ENCODE measurements around the gene CLDN5.

The CLDN5 gene

DNA sequence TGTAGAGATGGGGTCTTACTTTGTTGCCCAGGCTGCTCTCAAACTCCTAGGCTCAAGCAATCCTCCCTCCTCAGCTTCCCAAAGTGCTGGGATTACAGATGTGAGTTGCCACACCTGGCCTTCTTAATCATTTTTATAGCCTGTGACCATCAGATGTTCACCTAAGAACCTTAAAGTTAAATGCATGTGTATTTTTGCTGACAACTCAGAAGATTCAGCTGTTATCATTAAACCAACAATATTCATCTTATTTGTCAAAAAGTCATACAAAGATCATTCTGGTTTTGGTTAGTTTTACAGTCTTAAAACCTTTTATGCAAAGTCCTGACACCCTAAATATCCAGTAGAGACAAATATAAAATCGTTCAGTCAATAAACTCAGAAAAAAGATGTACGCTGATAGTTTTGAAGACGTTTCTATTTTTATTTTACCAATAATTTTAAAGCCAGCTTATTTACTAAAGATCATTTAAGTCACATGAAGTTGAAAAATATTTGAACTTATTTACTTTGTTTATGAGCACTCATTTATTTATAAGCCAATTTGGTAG, 22.2 kb downstream of the CLDN5 start:
- no peak for DNase-seq

DNA sequence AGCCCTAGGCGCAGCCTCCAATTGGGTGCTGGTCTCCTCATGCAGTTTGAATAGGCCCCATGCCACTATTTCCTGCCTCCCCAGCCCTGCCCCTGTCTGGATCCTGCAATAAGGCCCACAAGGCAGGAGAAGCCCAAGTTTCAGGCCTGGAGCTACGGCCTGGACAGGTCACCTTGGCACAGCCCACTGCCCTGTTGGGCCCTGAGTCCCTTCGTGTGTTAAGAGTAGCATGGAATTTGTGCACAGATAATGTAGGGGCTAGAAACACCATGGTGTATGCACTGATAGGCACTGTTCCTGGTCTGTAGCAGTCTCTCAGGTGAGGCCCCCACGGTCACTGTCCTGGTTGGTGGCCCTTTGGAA, 24.3 kb downstream of the CLDN5 start:
- DNase-seq, result no peak

DNA sequence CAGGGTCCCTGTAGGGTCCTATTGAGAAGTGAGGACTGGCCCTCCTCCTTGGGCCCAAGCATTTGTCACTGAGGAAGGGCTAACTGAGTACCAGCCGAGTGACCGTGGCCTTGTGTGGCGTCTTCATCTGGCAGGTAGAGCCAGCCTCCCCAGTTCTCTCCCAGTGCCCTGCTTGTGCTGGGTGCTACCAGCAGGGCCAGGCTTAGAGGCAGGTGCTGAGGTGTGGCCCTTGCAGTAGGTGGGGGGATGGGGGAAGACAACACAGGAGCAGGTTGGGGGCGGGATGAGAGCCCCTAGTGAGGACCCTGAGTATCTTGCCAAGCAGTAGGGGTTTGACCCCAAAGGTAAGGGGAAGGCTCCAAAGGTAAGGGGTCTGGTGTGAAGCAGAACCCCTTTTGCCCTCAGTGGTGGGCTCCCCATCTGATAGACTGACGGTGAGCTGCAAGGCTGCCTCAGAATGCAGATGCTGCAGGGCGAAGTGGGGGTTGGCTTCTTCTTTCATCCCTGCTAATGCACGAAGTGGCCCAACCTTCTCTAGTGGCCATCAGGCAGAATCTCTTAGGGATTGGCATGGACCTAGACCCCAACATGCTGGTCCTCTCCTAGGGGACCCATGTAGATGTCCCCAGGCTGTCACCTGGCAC, 24.9 kb downstream of the CLDN5 start:
- no peak for DNase-seq

DNA sequence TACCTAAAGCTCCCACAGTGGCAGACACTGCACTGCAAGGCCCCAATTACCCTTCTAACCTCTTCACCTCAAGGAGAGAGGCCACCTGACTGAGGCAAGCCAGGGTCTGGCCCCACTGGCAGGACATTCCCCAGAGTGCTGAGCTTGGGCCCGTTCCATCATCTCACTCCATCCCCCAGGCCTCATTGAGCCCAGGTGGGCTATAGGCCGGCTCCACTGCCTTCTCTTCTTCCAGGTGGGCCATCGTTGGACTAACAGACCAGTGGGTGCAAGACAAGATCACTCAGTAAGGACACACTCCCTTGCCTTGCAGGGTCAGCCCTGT, 25.4 kb downstream of the CLDN5 start:
- DNase-seq, result no peak

DNA sequence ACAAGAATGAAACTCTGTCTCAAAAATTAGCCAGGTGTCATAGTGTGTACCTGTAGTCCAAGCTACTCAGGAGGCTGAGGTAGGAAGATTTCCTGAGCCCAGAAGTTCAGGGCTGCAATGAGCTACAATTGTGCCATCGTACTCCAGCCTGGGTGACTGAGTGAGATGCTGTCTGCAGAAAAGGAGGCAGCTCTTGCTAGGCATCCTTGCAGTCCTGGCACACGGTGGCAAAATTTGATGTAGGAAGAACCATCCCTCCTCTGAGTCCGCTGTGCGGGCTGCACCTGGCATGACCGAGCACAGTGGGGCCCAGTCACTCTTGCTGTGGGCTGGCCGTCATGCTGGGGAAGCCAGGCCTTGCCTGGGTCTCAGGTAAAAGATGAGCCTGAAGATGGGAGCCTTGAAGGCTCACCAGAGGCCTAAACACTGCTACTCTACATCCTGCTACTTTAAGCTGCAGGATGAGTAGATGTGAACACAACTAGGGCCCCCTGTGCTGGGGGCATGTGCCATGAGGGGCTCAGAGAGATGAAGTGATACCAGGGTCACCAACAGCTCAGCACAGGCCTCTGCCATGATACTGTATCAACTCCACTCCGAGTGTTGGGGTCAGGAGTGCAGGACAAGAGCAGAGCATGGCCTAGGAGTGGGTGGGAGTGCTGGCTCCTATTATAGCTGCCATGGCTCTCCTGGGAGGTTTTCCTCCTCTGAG, 25.9 kb downstream of the CLDN5 start:
- no peak for DNase-seq

DNA sequence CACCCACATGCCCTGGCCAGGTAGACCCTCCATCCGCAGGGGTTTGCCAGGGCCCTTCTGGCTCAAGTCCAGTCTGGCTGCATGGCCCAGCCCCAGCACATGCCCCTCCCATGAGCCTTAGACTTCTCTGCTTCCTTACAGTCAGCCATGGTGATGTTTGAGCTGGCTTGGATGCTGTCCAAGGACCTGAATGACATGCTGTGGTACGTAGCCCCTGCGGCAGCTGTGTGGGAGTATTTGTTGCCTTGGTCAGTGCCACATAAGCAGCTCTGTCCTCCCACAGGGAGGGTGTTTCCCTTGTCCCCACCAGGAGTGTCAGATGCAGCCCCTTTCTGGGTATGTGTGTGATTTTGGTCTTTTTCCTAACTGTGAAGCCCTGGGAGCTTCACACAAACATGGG, 27.0 kb downstream of the CLDN5 start:
- DNase-seq, result no peak

DNA sequence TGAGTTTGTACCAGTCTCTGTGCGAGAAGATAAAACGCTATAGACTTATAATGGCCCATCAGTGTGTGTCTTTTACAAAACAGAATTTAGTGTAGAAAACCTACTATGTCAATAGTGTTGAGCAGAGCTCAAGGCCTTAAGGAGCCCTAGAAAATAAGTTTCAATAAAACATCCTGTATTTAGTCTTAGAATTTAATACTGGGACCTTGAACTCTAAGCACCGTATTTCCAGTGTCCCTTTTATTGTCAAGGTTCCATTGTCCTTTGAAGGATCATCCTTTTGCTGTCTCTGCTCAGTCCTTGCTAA, 27.9 kb downstream of the CLDN5 start:
- DNase-seq, result no peak

DNA sequence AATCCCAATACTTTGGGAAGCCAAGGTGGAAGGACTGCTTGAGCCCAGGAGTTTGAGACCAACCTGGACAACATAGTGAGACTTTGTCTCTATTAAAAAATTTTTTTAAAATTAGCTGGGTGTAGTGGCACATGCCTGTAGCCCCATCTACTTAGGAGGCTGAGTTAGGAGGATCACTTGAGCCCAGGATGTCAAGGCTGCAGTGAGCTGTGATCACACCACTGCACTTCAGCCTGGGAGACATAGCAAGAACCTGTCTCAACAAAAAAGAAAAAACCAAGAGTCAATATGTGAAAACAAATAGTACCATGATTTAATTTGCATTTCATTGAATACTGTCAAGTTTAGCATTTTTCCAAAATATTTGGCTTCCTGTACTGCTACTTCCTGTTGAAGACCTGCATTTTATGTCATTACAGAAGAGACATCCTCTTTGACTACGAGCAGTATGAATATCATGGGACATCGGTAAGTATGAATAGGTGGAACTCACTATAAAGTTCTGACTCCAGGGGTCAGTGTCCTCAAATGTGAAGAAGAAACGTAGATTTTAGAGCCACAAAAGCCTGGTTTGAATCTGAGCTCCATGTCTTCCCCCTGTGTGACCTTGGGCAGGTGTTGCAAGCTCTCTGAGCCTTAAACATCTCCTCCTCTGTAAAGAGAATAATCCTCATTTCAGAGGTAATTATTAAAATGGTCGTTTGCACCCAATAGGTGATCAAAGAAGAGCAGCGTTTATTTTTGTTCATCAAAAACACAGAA, 28.5 kb downstream of the CLDN5 start:
- no peak for DNase-seq

DNA sequence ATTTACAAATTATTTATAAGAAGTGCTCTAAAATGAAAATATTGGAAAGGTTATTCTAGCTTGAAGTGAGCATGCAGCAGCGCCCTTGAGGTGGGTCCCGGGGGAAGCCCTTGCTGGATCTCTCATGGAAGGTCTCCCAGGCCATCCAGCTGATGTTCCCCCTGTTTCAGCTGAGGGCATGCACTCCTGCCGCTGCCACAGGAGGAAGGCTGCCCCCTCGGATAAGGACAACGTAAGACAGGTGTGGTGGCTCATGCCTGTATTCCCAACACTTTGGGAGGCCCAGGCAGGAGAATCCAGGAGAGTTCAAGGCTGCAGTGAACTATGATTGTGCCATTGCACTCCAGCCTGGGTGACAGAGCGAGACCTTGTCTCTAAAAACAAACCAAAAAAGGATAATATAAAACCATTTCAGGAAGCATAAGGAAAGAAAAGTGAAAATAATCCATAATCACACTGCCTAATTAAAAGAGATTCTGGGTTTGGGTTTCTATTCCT, 29.5 kb downstream of the CLDN5 start:
- no peak for DNase-seq

DNA sequence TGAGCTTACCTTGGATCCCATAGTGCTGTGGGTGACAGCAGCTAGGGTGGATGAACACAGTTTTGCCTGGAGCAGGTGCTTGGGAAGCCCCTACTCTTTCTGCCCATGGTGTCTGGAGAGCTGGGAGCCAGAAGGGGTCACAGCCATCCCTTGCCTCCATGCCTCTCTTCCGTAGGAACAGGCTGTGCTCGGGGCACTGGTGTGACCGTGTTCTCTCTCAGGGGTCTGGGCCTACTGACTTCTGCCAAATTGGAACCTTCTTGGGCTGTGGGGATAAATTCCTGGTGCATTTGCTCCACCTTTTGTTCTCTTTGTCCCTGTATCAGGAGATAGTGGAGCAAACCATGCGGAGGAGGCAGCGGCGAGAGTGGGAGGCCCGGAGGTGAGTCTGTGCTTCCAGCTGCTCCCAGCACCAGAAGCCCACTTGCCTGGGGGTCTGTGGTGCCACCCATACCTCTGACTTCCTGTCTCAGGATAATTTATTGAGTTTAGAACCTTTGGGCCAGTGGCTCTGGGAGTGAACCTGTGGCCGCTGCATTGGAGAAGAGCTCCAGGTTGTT, 30.1 kb downstream of the CLDN5 start:
- no peak for DNase-seq

DNA sequence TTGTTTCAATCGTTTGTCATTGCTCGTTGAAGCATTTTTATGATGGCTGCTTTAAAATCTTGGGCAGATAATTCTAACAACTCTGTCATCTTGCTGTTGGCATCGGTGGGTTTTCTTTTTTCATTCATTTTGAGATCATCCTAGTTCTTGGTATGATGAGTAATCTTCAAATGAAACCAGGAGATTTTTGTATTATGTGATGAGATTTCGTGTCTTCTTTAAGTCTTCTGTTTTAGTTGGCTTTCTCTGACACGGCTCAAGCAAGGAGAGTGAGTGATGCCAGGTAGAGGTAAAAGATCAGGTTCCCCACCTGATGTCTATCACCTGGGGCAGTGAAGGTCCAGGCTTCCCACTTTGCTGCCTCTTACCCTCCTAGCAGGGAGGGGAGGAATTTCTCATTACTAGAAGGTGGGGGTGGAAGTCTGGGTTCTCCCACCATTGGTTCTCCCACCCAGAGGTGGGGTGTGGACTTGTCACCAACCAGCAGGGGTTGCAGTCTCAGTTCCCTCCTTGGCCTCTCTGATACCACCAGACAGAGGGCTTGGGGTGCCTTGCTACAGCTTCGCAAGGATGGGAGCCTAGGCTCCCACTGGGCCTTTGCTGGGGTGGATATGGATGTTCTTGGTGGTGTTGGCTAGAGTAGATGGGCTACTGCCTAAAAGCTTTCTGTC, 31.6 kb downstream of the CLDN5 start:
- DNase-seq, result no peak

DNA sequence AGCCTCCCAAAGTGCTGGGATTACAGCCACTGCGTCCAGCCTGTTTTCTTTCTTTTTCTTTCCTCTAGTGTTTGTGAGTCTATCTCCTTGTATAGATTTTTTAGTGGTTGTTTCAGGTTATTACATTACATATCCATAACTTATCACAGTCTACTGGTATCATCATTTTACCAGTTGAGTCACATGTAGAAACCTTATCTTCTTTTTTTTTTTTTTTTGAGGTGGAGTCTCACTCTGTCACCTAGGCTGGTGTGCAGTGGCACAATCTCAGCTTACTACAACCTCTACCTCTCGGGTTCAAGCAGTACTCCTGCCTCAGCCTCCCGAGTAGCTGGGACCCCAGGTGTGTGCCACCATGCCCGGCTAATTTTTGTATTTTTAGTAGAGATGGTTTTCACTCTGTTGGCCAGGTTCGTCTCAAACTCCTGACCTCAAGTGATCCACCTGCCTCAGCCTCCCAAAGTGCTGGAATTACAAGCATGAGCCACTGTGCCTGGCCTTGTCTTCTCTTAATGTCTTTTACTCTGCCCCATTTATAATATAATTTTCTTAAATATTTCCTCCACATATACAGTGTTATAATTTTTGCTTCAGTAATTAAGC, 33.5 kb downstream of the CLDN5 start:
- DNase-seq, result no peak

DNA sequence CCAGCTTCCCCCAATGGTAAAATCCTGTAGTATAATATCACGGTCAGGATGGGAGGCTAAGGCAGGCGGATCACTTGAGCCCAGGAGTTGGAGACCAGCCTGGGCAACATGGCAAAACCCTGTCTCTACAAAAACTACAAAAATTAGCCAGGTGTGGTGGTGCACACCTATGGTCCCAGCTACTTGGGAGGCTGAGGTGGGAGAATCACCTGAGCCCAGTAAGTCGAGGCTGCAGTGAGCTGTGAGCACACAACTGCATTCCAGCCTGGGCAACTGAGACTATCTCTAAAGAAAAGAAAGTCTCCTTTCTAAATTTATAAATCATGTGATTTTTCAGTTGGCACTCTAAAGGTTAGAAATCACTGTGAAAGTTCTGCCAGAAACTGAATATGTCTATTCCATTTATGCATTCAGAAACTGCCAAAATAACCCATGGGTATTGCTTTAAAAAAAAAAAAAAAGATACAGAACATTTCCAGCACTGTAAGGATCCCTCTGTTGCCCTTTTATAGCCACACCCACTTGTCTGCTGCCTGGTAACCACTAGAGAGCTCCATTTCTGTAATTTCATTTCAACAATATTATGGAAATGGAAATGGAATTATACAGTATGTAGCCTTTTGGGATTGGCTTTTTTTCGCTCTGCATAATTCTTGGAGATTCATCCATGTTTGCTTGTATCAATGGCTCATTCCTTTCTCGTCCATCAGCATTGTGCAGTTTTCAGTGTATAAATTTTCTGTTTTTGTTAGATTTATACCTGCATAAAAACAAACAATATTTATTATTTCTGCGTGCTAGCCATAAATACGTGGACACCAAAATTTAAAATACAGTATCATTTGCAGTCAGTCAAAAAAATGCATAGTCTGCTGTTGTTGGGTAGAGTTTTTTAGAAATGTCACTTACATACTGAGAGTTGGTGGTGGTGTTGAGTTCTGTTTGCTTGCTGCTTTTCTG, 35.0 kb downstream of the CLDN5 start:
- DNase-seq, result no peak

DNA sequence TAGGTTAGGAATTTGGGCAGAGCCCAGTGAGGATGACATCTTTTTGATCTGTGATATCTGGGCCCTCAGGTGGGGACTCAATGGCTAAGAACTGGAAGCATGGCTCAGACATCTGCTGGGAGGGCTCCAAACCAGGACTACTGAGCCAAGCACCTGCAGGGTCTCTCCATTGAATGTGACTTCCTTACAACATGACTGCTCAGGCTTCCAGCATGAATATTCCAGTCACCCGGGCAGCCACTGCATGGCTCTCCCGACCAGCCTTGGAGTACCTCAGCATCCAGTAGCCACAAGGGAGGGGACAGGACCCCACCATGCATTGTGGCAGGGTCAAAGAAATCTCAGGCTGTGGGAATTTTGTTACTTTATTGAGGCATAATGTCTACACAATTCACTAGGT, 35.9 kb downstream of the CLDN5 start:
- no peak for DNase-seq

DNA sequence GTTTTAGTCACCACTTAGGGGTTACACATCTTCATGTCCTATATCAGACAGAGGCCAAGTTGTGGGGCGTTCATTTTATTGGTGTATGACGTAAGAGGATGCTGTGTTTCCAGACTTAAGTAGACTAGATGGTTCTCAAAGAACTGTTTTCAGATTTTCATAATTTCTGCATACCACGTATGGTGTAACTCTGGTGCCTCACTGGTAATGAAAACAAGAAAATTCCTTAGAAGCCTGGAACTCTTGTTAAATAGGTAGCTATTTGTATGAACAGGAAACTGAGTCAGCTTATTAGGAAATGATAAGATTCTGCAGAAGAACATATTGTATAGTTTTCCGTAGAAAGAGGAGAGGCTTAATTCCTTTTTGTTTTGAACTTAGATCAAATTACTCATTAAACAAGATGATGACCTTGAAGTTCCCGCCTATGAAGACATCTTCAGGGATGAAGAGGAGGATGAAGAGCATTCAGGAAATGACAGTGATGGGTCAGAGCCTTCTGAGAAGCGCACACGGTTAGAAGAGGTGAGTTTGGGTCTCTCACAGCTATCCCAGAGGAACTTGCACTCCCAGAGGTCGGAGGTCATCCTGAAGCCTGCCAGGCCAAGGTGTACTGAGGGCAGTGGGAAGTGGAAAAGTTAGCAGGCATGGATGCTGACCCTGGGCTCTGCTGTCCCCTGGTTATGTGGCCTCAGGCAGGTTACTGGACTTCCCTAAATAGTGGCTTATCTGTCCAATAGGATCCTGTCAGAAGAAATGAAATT, 40.5 kb downstream of the CLDN5 start:
- no peak for DNase-seq

DNA sequence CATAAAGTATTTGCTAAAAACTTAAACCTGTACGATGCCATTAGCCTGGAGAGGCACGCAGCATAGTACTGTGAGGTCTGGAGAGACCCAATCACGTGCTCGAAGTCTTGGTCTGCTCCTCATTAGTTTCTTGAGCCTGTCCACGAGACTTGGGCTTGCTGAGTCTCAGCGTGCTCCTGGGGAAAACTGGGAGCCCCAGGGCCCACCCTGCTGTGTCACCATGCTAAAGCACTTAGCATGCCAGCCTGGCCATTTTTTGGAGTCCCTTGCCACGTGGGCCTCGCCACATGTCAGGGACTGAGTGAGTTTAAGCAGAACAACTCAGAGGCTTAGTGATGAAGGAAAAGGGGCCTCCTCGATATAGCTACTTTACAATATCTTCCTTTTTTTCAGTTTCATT, 41.9 kb downstream of the CLDN5 start:
- no peak for DNase-seq

DNA sequence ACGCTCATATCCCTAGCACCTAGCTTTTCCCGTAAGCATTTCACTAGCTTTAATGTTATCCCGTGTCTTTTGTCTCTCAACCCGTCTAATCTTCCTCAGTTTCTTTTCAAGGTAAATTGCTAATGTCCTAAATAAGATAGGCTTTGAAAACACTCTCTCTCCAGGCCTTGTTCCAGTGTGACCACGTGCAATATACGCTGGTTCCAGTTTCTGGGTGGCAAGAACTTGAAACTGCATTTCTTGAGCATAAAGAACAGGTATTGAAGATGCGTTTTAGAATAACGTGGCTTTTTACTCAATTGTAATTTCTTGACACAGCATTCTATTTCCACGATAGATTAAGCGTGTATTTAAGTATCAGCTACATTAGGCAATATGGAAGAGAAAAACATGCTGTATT, 43.4 kb downstream of the CLDN5 start:
- DNase-seq, result no peak

DNA sequence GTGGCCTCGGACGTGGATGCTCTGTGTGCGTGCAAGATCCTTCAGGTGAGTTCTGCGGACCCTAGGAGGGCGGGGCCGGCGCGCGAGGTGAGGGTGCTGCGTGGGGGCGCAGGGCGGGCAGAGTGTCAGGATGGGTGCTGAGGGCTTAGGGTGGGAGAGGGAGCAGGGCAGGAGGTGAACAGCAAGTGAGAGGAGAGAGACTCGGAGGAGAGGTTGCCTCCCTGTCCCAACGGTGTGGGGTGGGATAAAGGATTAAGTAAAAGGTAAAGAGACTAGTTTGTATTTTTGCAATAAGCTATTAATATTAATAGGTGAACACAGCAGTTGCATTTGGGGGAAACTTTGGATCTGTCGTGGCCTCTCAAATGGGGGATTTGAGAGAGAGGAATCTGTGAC, 44.0 kb downstream of the CLDN5 start:
- no peak for DNase-seq

DNA sequence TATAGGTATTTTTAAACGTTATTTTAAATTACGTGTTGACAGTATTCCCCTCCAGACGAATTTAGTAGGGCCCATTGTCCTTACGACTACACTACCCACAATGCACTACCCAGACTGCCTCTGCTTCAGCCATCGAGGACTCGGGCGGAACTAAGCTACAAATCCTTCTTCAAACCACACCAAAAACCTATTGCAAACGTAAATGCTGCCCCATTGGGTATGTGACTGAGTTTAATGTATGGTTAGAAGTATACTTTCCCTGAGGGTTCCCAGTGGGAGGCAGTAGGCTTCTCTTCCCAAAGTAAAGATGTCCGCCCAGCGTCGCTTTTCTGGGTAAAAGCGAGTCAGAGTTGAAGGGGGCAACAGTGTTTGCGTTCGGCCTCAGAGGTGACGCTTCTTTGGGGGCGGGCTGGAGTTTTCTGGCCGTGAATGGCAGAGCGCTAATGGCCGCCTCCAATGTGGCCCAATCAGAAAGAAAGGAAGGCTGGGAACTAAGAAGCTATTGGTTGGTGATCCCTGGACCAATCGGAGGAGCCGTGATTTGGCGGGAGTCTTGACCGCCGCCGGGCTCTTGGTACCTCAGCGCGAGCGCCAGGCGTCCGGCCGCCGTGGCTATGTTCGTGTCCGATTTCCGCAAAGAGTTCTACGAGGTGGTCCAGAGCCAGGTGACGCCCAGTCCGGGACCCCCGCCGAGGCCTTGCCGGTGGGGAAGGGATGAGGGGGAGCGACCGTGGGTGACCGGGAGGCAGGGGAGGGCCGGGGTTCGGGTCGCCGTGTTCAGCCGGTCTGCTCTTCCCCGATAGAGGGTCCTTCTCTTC, 44.6 kb downstream of the CLDN5 start, which contains the start of gene CDC45:
CDC45 (plus strand) TSS at position 566 of the 818 bp plus-strand sequence; CDS start at position 615, 49 bp downstream.
- peak; percentile 96 for DNase-seq

DNA sequence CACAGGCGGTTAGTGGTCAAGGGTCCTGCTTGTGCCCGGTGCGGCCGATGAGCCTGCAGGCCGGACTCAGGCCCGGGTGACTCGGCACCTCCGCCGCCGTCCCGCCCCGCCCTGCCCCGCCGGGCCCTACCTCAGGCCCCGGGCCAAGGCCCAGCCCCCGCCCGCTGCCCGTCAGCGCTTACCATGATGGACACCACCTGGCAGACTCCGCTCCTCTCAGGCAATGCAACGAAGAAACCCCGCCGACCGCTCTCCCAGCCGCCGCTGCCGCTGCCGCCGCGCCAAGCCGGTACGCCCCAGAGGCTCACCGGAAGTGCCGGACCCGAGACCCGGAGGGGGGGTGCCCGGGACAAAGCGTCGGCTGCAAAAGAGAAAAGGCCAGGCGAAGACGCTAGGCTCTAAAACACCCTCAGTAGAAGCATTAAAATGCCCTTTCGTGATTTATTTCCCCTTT, 45.3 kb downstream of the CLDN5 start, which contains the start of gene UFD1:
UFD1 (minus strand) TSS at position 293 of the 454 bp plus-strand sequence; CDS start at position 185, 108 bp downstream.
- peak; percentile 82 for DNase-seq
